Globus pallidus (tissue), 1 donor: ENCODE measurements around the gene AKR7A2.

ENCODE experiments used
- DNase-seq: peaks from one replicate; pipeline ENCODE4 v3.0.0-alpha.2; 2015; ENCODE audit warnings: low spot score

Gene AKR7A2

GRCh38 chr1:19311931-19312781 lies at the start of gene AKR7A2, which contains the start of gene SLC66A1:
Gene AKR7A2 (minus strand): TSS chr1:19312144. CDS start chr1:19312124, 20 bp downstream.
Gene SLC66A1 (plus strand): TSS chr1:19312326. CDS start chr1:19317678, 5,352 bp downstream.
- DNase-seq, result peak; percentile 94

DNA sequence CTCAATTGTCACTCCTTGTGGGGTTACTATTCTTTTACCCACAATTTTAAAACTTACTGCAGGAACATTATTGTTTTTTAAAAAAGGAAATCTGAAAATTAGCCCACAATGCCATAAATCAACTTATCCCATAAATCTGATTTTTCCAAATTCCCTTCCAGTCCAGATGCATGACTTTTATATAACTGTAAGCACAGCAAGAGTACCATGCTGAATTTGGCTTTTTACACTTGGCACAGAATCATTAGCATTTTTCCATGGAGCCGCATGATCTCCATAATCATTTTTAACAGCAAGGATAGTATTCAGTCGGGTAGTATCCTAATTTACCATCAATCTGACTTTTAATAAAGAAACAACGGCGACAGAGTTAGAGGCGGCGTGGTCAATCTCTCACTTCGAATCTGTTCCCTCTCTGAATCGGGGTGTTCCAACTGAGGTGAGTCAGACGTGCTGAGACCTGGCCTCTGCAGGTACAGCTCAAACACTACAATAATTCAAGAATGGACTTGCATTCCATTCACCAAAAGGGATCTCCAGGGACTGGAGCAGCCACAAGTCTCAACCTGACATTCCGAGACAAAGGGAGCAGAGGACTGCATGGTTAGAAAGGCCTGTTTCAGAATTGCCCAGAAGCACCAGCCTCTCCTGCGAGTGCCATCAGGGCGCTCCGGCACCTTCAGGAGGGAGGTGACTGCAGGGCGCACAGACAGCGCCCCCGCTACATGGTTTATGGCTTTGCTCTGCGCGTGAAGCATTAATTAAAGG lies 49.1 kb upstream of the AKR7A2 start:
- DNase-seq, result no peak

GRCh38 chr1:19360432-19360831 lies 48.5 kb upstream of the AKR7A2 start:
- no peak for DNase-seq

GRCh38 chr1:19360016-19360415 lies 48.1 kb upstream of the AKR7A2 start:
- no peak for DNase-seq

DNA sequence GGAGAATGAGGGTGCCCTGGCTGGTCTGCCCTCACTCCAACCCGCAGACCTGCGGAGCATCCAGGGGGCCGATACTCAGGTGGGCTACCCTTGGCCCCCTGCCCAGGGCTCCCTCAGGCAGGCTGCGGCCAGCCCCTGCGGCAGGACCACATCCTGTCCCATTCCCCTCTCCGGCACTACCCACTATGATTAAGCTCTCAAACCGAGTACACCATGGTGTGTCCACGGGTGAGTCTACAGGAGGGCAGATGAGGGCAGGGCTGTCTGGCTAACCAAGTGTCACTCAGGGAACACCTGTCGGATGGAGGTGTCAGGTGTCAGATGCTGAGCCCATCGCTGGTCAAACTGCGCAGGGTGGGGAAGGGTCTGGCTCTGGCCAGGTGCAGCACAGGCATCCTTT lies 47.4 kb upstream of the AKR7A2 start:
- DNase-seq, result no peak

GRCh38 chr1:19358710-19359109 lies 46.8 kb upstream of the AKR7A2 start:
- DNase-seq, result no peak

GRCh38 chr1:19357299-19357986 lies 45.5 kb upstream of the AKR7A2 start:
- no peak for DNase-seq

- DNase-seq, result no peak
Observed at GRCh38 chr1:19356266-19356665, 44.3 kb upstream of the AKR7A2 start.

DNA sequence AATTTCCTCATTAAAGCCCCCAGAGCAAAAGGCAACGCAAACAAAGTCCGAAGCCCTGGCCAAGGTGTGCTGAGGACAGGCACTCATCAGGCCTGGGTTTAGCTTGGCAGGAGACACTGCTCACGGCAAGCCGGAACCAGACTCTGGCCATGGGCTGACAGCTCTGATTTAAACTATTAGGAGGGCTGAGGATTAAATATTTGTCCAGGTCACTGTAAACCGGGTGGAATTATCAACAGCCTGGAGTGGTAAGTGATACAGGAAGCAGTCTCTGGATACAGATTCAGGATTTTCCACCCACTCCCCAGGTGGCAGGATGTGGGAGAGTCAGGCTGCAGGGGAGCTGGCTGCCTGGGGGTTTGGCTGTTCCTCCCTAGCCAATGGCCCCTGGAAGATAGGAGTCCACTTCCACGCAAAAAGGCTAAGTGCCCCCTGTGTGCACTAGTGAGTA lies 42.6 kb upstream of the AKR7A2 start:
- DNase-seq, result no peak

GRCh38 chr1:19353596-19353995 lies 41.7 kb upstream of the AKR7A2 start:
- DNase-seq, result no peak

DNA sequence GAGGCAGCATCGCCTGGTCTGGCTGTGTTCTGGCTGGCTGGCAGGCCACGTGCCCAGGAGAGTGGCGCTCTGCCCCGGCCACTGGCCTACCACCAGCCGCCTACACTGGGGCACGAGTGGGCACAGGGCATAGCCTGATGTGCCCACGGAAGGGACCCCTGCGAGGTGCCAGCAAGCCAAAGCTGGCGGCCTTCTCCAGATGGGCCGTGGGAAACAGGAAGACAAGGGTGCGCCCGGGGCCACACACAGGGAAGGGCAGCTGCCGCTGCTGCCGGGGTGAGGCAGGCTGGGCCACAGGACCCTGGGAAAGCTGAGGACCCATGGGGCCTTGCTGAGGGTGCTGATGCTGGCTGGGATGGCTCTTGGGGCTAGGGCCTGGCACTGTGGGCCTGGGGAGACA lies 40.9 kb upstream of the AKR7A2 start:
- DNase-seq, result no peak

DNA sequence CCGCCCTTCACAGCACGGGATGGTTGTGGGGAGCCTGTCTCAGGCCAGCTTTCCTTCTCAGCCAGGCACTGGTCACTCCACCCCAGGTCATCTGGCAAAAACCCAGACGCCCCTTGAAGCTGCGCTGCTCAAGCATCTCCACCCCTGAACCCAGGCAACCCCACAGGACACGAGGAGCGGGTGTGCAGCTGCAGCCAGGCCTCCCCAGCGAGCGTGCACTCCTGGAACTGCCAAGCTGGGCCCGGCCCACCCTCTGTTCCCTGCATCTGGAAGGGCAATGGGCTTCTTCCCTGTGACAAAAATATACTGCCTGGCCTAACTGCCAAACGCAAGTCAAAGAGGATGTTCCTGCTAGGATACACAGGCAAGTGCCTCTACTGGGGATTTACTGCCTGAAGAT lies 39.9 kb upstream of the AKR7A2 start:
- no peak for DNase-seq

- no peak for DNase-seq
Observed at GRCh38 chr1:19350566-19350965, 38.6 kb upstream of the AKR7A2 start.

- DNase-seq, result no peak
Observed at GRCh38 chr1:19349999-19350398, 38.1 kb upstream of the AKR7A2 start.

DNA sequence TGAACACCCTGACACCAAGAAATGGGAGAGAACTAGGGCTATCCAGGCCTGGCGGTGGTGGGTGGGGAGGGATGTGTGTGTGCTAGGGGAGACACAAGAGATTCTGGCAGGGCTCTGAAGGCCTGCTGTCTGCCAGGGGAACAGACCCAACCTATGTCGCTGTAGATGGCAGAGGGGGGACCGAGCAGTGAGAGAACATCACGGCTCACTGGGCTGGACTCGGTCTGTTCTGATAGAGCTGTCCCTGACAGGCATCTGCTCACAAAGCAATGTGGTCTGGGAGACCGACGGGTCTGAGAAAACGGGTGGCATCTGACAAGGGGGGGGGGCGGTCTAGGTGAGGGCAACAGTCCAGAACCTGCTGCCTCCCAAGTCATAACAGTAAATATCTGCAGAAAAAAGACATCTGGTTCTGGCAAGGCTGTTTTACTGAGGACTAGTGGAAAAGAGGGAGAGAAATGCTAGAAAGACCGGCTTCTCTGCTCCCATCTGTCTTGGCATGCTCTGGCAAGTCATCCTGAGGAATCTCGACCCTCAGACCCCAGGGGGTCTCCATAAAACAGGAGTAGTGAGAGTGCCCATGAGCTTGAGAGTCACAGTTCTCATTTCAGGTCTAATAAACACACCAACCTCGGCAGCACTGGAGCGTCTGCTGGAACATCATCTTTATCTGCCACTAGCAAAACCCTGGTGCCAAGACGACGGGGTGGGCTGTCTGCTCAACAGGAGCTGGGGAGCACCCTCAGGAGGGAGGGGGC lies 36.7 kb upstream of the AKR7A2 start:
- DNase-seq, result no peak

DNA sequence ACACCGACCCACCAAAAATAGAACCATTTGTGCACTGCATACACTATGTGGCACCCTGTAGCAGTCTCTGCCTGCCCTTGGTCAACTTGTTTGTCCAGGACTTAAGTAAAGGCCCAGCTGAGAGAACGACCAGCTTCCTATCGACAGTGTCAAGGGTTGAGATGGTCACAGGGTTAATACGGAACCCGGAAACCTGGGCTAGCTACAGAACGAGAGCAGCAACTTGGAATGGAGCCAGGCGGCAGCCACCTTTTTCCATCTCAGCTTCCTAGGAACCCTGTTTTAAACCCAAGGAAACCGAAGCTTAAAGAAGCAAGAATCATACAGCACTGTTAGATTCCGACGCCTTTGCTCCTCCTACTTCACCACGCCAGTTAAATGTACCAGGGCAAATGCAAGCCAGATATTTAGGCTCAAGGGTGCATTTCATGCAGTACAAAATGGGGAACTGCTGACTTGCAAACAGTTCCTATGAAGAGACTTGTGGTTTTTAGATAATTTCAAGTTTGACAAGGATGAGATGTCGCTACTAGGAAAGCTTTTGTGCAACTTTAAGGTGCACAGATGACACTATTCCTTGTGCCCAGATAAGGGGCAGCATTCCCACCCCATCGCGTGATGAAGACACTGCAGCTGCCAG lies 35.7 kb upstream of the AKR7A2 start:
- DNase-seq, result no peak

DNA sequence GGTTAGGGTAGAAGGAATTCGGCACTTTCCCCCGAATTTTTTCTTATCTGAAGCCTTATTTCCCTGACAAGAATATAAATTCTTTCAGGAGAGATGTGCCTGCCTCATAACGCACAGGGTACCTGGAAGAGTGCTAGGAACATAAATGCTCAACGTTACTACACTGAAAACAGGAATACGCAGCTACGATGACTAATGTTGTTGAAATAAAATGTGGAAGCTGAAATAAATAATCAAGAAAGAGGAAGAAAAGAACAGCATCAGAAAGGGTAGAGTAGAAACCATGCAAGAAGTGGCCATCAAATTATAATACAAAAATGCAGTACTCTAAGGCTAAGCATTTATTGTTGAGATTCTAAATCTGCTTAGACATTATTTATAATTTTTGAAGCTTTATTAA lies 34.1 kb upstream of the AKR7A2 start:
- DNase-seq, result no peak

- no peak for DNase-seq
Observed at GRCh38 chr1:19345391-19345790, 33.4 kb upstream of the AKR7A2 start.

GRCh38 chr1:19344831-19345230 lies 32.9 kb upstream of the AKR7A2 start:
- no peak for DNase-seq

- DNase-seq, result peak; percentile 45
Observed at GRCh38 chr1:19344372-19344810, 32.4 kb upstream of the AKR7A2 start.
